HUES6 (cell line): ENCODE results near the gene AHNAK.
A peak's percentile ranks its signal among the peaks of the same experiment; 100 is the strongest.

Experiments used
- H3K27ac ChIP-seq: 2 replicates; pipeline ENCODE4 v1.7.0; 2013; ENCODE audit warnings: low read depth, mild to moderate bottlenecking, low read length, inconsistent platforms
- H3K27me3 ChIP-seq: 2 replicates; pipeline ENCODE4 v1.6.1; 2013; ENCODE audit warnings: low read length; ENCODE audit not compliant: control insufficient read depth, insufficient read depth
- H3K36me3 ChIP-seq: 2 replicates; pipeline ENCODE4 v1.6.1; 2013; ENCODE audit warnings: low read length; ENCODE audit not compliant: control insufficient read depth, insufficient read depth
- H3K4me1 ChIP-seq: 2 replicates; pipeline ENCODE4 v1.6.1; 2013; ENCODE audit warnings: low read length; ENCODE audit not compliant: control insufficient read depth, insufficient read depth
- H3K4me3 ChIP-seq: 2 replicates; pipeline ENCODE4 v1.5.1; 2013; ENCODE audit warnings: low read depth, low read length
- H3K9ac ChIP-seq: one replicate; pipeline ENCODE4 v1.6.1; 2013; ENCODE audit warnings: mild to moderate bottlenecking, low read length
- H3K9me3 ChIP-seq: 2 replicates; pipeline ENCODE4 v1.6.1; 2013; ENCODE audit warnings: low read depth, low read length; ENCODE audit not compliant: control insufficient read depth, insufficient read depth

AHNAK gene

GRCh38 chr11:62487738-62488551 is 58.7 kb downstream of the AHNAK start:
- no peak overlapping the region for H3K27ac ChIP-seq
- no peaks in the 10 kb centered on the region; the same call in 1 of the 2 replicates for H3K4me1 ChIP-seq
- no peaks in the 10 kb centered on the region for H3K36me3 ChIP-seq
- H3K4me3 ChIP-seq, result no peak overlapping the region
- no peaks in the 10 kb centered on the region for H3K27me3 ChIP-seq
- H3K9ac ChIP-seq, result no peak overlapping the region
- H3K9me3 ChIP-seq, result no peaks in the 10 kb centered on the region

GRCh38 chr11:62487136-62487535 is 59.5 kb downstream of the AHNAK start:
- no peak overlapping the region for H3K27ac ChIP-seq
- H3K9me3 ChIP-seq, result no peaks in the 10 kb centered on the region
- H3K27me3 ChIP-seq, result no peaks in the 10 kb centered on the region
- H3K4me1 ChIP-seq, result no peaks in the 10 kb centered on the region; the same call in 1 of the 2 replicates
- H3K4me3 ChIP-seq, result no peak overlapping the region
- no peak overlapping the region for H3K9ac ChIP-seq
- H3K36me3 ChIP-seq, result no peaks in the 10 kb centered on the region

- no peaks in the 10 kb centered on the region for H3K27me3 ChIP-seq
- H3K9ac ChIP-seq, result no peak overlapping the region
- no peak overlapping the region for H3K4me3 ChIP-seq
- peaks cover 7% of the 10 kb centered on the region; the same call in 1 of the 2 replicates for H3K4me1 ChIP-seq
- no peaks in the 10 kb centered on the region for H3K9me3 ChIP-seq
- H3K36me3 ChIP-seq, result no peaks in the 10 kb centered on the region
- no peak overlapping the region for H3K27ac ChIP-seq
Measured at GRCh38 chr11:62484352-62484751, 62.3 kb downstream of the AHNAK start.

GRCh38 chr11:62482753-62483152 is 63.9 kb downstream of the AHNAK start:
- H3K27ac ChIP-seq, result no peak overlapping the region
- peaks cover 11% of the 10 kb centered on the region; the same call in 1 of the 2 replicates for H3K4me1 ChIP-seq
- no peaks in the 10 kb centered on the region for H3K36me3 ChIP-seq
- H3K9ac ChIP-seq, result no peak overlapping the region
- H3K9me3 ChIP-seq, result no peaks in the 10 kb centered on the region
- no peak overlapping the region for H3K4me3 ChIP-seq
- H3K27me3 ChIP-seq, result no peaks in the 10 kb centered on the region

- Histone ChIP-seq H3K9me3 (no peaks in the 10 kb centered on the region), H3K27me3 (no peaks in the 10 kb centered on the region), H3K27ac (no peak overlapping the region), H3K4me3 (no peak overlapping the region), H3K4me1 (peaks cover 11% of the 10 kb centered on the region; the same call in 1 of the 2 replicates), H3K36me3 (no peaks in the 10 kb centered on the region), H3K9ac (no peak overlapping the region)
Measured at GRCh38 chr11:62479631-62480201, 66.9 kb downstream of the AHNAK start.

- no peaks in the 10 kb centered on the region for H3K9me3 ChIP-seq
- no peaks in the 10 kb centered on the region for H3K36me3 ChIP-seq
- H3K27ac ChIP-seq, result no peak overlapping the region
- no peak overlapping the region for H3K9ac ChIP-seq
- peaks cover 11% of the 10 kb centered on the region; the same call in 1 of the 2 replicates for H3K4me1 ChIP-seq
- no peaks in the 10 kb centered on the region for H3K27me3 ChIP-seq
- H3K4me3 ChIP-seq, result no peak overlapping the region
Measured at GRCh38 chr11:62477927-62478326, 68.7 kb downstream of the AHNAK start.

GRCh38 chr11:62472063-62472884 is 74.3 kb downstream of the AHNAK start:
- peak overlapping the region; percentile 3 for H3K9ac ChIP-seq
- no peak overlapping the region for H3K4me3 ChIP-seq
- H3K27ac ChIP-seq, result no peak overlapping the region; the same call in 1 of the 2 replicates
- H3K36me3 ChIP-seq, result no peaks in the 10 kb centered on the region
- H3K9me3 ChIP-seq, result no peaks in the 10 kb centered on the region
- H3K27me3 ChIP-seq, result no peaks in the 10 kb centered on the region
- H3K4me1 ChIP-seq, result peaks cover 5% of the 10 kb centered on the region; the same call in 1 of the 2 replicates

GRCh38 chr11:62471603-62472002 is 75.0 kb downstream of the AHNAK start:
- Histone ChIP-seq H3K27me3 (no peaks in the 10 kb centered on the region), H3K27ac (no peak overlapping the region), H3K9me3 (no peaks in the 10 kb centered on the region), H3K4me1 (peaks cover 5% of the 10 kb centered on the region; the same call in 1 of the 2 replicates), H3K4me3 (no peak overlapping the region), H3K9ac (no peak overlapping the region), H3K36me3 (no peaks in the 10 kb centered on the region)

GRCh38 chr11:62468577-62468976 is 78.0 kb downstream of the AHNAK start:
- Histone ChIP-seq H3K9me3 (no peaks in the 10 kb centered on the region), H3K36me3 (no peaks in the 10 kb centered on the region), H3K27me3 (no peaks in the 10 kb centered on the region), H3K27ac (no peak overlapping the region), H3K4me1 (peaks cover 5% of the 10 kb centered on the region; the same call in 1 of the 2 replicates), H3K4me3 (no peak overlapping the region), H3K9ac (no peak overlapping the region)

GRCh38 chr11:62466444-62466843 is 80.2 kb downstream of the AHNAK start:
- Histone ChIP-seq H3K4me1 (peaks cover 4% of the 10 kb centered on the region), H3K27ac (no peak overlapping the region), H3K9me3 (no peaks in the 10 kb centered on the region)

More at GRCh38 chr11:62466444-62466843, 80.2 kb downstream of the AHNAK start:
- H3K9ac ChIP-seq, result no peak overlapping the region
- no peaks in the 10 kb centered on the region for H3K36me3 ChIP-seq
- no peaks in the 10 kb centered on the region for H3K27me3 ChIP-seq
- no peak overlapping the region for H3K4me3 ChIP-seq
